Calu3 (cell line): ENCODE results near the gene TSEN15. TPM values are rescaled to one million over a fixed set of nuclear protein-coding genes. Genes with fewer than 3 reads are reported as not detected.

Source experiments
- Bru-seq: library from RNA; stranded (reverse); fragments of 400-500 nt; gene quantifications from one replicate; lab custom pipeline; 2021; lab: Mats Ljungman, UMichigan
- BruChase-seq, 2 experiments: library from RNA; stranded (reverse); fragments of 400-500 nt; gene quantifications; one replicate each; lab custom pipeline; 2021; lab: Mats Ljungman, UMichigan
- BruUV-seq: library from RNA; stranded (reverse); fragments of 400-500 nt; replicated peaks from 2 replicates; lab custom pipeline; 2021; lab: Mats Ljungman, UMichigan
- CTCF ChIA-PET: fragments of 300-600 bp; sonication (Branson Sonifier 250); formaldehyde crosslinking; loops from one replicate; lab custom pipeline; 2022; ENCODE audit warnings: antibody characterized with exemption; lab: Charles Lee
- DNase-seq: peaks from one replicate; pipeline ENCODE4 v3.0.0; 2022
- H3K27ac Mint-ChIP-seq: one replicate; pipeline ENCODE4 v1.8.0; 2022; ENCODE audit warnings: mixed read lengths; ENCODE audit not compliant: unreplicated experiment
- H3K27me3 Mint-ChIP-seq: one replicate; pipeline ENCODE4 v1.8.0; 2022; ENCODE audit warnings: mixed read lengths; ENCODE audit not compliant: unreplicated experiment
- H3K36me3 Mint-ChIP-seq: one replicate; pipeline ENCODE4 v1.8.0; 2022; ENCODE audit warnings: mild to moderate bottlenecking, moderate library complexity, mixed read lengths; ENCODE audit not compliant: insufficient read depth, unreplicated experiment
- H3K4me1 Mint-ChIP-seq: one replicate; pipeline ENCODE4 v1.8.0; 2022; ENCODE audit warnings: mild to moderate bottlenecking, low read depth, mixed read lengths; ENCODE audit not compliant: unreplicated experiment
- H3K4me3 Mint-ChIP-seq: one replicate; pipeline ENCODE4 v1.8.0; 2022; ENCODE audit warnings: mild to moderate bottlenecking, low read depth, moderate library complexity, mixed read lengths; ENCODE audit not compliant: unreplicated experiment
- H3K9me3 Mint-ChIP-seq: one replicate; pipeline ENCODE4 v1.8.0; 2022; ENCODE audit warnings: low read depth, mixed read lengths; ENCODE audit not compliant: unreplicated experiment
- intact Hi-C: fragments of 100-400 bp; cut with micrococcal nuclease; formaldehyde crosslinking; loops from one replicate; pipeline ENCODE4 v1.10.0; 2022; ENCODE audit not compliant: unreplicated experiment
- long read RNA-seq: library from polyadenylated mRNA; stranded (forward); transcript quantifications from one replicate; pipeline ENCODE4 v2.0.0, GENCODE V29; 2022
- total RNA-seq: library from RNA; stranded (reverse); gene quantifications from 2 replicates; pipeline ENCODE4 v1.2.3, GENCODE V29; 2022
- TF ChIP-seq, protein P1 (sequence below): fragments of 200-600 bp; IDR thresholded peaks from one replicate; pipeline ENCODE4 v1.8.0; 2022; ENCODE audit warnings: antibody characterized with exemption; ENCODE audit not compliant: unreplicated experiment

TSEN15 gene
- total RNA-seq, result 51.7 and 62.6 TPM in 2 replicates
- Bru-seq, nascent RNA, result percentile 89 among the genes with signal in this experiment
- percentile 81 among the genes with signal in this experiment for BruChase-seq, experiment 1, labeled RNA remaining after a 6-hour chase
- percentile 86 among the genes with signal in this experiment for BruChase-seq, experiment 2, labeled RNA remaining after a 2-hour chase
- long read RNA-seq, transcript TSEN15-207 (5 exons, 1,834 nt), result minor isoform, 6 of 157 reads
- long read RNA-seq, transcript TSEN15-208 (4 exons, 2,219 nt), result minor isoform, 41 of 157 reads
- long read RNA-seq, transcript TSEN15-203 (4 exons, 1,844 nt), result minor isoform, 17 of 157 reads
- long read RNA-seq, transcript TSEN15-216 (5 exons, 1,986 nt), result major isoform, 83 of 157 reads
- long read RNA-seq, partial matches to known transcripts, result 1 of 157 reads
- long read RNA-seq, other reads (novel, unspliced or antisense), result 4 of 157 reads

DNA sequence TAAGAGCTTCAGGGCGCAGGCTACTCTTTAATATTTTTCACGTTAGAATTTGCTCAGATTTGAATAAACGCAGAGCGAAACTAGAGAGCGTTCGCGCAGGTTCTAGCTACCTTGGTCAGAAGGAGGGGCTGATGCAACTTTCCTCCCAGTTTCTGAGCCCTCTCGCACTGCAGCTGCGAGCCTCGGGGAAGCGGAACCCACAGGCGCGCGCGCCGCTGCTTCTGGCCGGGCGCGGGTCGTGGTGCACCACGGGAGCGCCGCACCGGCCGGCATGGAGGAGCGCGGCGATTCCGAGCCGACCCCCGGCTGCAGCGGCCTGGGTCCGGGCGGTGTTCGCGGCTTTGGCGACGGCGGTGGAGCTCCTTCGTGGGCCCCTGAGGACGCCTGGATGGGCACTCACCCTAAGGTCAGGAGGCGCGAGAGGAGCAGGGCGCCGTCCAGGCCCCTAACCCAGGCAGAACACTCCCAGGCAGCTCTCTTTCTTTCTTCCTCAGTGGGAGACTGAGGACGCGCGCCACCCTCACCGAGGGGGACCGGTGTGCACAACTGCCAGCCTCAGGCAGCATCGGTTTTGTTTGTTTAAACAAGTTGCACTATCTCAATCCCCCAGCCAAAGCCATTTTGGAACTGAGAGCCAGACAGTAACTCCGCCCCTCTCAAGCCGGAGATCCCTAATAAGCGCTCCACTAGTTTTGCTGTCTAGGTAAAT is at the start of gene TSEN15:
Gene TSEN15 (plus strand): TSS at position 246 of the 709 bp plus-strand sequence. CDS start 26 bp downstream, at position 272.
- intact Hi-C loops, result loop anchor here (2.0 to 5.0 kb wide), 4 partner anchors 54 to 419 kb away; partner anchors contain the start of gene APOBEC4
- H3K27me3 Mint-ChIP-seq, result no peaks in the 10 kb centered on the region
- peak within 1 kb of the TSS; percentile 90 for H3K4me3 Mint-ChIP-seq
- H3K36me3 Mint-ChIP-seq, result peaks cover 23% of the 10 kb centered on the region
- CTCF ChIA-PET, result interaction anchor here (1.0 to 1.1 kb wide), 3 partner anchors 10 to 58 kb away, joined by 3 to 4 read pairs (median 3); no protein-coding TSS in a partner anchor
- peaks cover 35% of the 10 kb centered on the region for H3K4me1 Mint-ChIP-seq
- TF ChIP-seq, protein P1, sequence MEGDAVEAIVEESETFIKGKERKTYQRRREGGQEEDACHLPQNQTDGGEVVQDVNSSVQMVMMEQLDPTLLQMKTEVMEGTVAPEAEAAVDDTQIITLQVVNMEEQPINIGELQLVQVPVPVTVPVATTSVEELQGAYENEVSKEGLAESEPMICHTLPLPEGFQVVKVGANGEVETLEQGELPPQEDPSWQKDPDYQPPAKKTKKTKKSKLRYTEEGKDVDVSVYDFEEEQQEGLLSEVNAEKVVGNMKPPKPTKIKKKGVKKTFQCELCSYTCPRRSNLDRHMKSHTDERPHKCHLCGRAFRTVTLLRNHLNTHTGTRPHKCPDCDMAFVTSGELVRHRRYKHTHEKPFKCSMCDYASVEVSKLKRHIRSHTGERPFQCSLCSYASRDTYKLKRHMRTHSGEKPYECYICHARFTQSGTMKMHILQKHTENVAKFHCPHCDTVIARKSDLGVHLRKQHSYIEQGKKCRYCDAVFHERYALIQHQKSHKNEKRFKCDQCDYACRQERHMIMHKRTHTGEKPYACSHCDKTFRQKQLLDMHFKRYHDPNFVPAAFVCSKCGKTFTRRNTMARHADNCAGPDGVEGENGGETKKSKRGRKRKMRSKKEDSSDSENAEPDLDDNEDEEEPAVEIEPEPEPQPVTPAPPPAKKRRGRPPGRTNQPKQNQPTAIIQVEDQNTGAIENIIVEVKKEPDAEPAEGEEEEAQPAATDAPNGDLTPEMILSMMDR, result no peak
- DNase-seq, result peak; percentile 87
- no peaks in the 10 kb centered on the region for H3K9me3 Mint-ChIP-seq
- no TSS peak for BruUV-seq
- peak within 1 kb of the TSS; percentile 100 for H3K27ac Mint-ChIP-seq

DNA sequence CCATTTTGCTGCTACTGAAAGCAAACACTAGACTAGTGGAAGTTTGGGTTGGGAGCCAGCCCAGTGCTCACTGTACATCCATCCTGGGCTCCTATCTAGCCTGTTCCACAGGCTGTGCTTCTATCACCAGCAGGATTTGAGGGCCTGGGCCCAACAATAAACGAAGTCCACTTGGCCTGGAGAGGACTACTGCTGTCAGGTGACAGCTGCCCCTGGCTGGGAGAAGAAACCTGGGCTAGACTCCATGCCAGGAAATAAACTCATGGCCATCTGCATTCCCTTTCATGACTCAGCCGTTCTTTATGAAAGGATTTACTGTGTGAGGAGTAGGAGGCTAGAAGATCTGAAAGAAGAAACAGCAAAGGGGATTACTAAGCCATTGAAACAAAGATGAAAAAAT is 49.5 kb upstream of the TSEN15 start:
- Mint-ChIP-seq H3K4me3 (peak overlapping the region; percentile 43), H3K9me3 (no peaks in the 10 kb centered on the region), H3K36me3 (no peaks in the 10 kb centered on the region), H3K27ac (peak overlapping the region; percentile 95), H3K4me1 (peaks cover 32% of the 10 kb centered on the region), H3K27me3 (no peaks in the 10 kb centered on the region)
- TF ChIP-seq, protein P1, result no peak
- CTCF ChIA-PET, result no interaction called here
- DNase-seq, result peak; percentile 62
- intact Hi-C loops, result no loop called here
- BruUV-seq, result no TSS peak

DNA sequence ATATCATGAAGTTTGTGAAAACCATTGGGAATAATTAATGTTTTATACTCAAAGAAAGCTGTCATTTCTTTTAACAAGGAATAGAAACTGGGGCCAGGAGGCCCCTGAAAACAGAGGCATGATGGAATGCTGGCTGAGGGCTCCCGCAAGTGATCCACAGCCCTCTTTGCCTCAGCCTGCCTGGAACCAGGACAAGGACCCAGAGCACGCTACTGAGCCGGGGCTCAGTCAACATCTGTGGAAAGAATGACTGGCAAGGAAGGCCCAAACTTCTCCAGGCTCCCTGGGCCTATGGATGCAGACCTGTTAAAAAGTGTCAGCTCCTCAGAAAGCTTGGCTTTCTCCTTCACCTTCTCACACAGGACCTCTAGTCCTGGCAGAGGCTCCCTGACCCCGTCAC is 46.6 kb upstream of the TSEN15 start:
- intact Hi-C loops, result no loop called here
- H3K9me3 Mint-ChIP-seq, result no peaks in the 10 kb centered on the region
- CTCF ChIA-PET, result no interaction called here
- H3K4me3 Mint-ChIP-seq, result no peak overlapping the region
- TF ChIP-seq, protein P1, result no peak
- no peak overlapping the region for H3K27ac Mint-ChIP-seq
- H3K36me3 Mint-ChIP-seq, result no peaks in the 10 kb centered on the region
- no TSS peak for BruUV-seq
- DNase-seq, result no peak
- H3K27me3 Mint-ChIP-seq, result no peaks in the 10 kb centered on the region
- H3K4me1 Mint-ChIP-seq, result peaks cover 24% of the 10 kb centered on the region

DNA sequence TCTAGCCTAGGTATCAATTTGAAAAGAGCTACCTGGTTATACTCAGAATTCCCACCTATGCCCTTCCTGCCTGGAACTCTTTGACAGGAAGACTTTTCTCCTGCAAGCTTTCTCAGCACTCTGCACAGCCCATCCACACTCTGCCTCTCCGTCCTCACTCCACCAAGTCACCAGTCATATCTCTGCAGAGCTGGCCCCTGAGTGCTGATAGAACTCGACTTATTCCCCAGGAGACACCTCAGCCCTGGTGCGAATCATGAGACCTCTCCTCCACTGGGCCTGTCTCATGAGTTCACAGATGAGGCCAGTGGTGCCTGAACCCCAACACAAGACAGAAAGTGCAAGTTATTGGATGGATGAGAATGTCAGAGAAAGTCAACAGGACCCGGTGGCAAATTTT is 46.0 kb upstream of the TSEN15 start:
- Mint-ChIP-seq H3K36me3 (no peaks in the 10 kb centered on the region), H3K27ac (no peak overlapping the region), H3K9me3 (no peaks in the 10 kb centered on the region), H3K4me3 (no peak overlapping the region), H3K4me1 (peaks cover 24% of the 10 kb centered on the region), H3K27me3 (no peaks in the 10 kb centered on the region)
- intact Hi-C loops, result no loop called here
- TF ChIP-seq, protein P1, result no peak
- BruUV-seq, result no TSS peak
- no peak for DNase-seq
- CTCF ChIA-PET, result no interaction called here
